HCT116 (cell line): ENCODE data around the gene MAPKAPK5. TPM values are rescaled to one million over a fixed set of nuclear protein-coding genes. Genes with fewer than 3 reads are reported as not detected.

Source experiments
- ATAC-seq: fragments of 200-7000 bp; cut with Tn5 transposase; 2 replicates; pipeline ENCODE4 v1.9.1; 2020; ENCODE audit warnings: mild to moderate bottlenecking, moderate library complexity
- BruUV-seq: library from RNA; stranded (reverse); fragments of 400-500 nt; replicated peaks from 2 replicates; lab custom pipeline; 2021; lab: Mats Ljungman, UMichigan
- CTCF ChIA-PET: fragments of 300-600 bp; sonication (Branson Sonifier 250); formaldehyde crosslinking; loops from one replicate; lab custom pipeline; 2021; ENCODE audit warnings: antibody characterized with exemption; lab: Charles Lee
- POLR2A ChIA-PET: fragments of 300-600, 350-600 bp; sonication (Branson Sonifier 250); formaldehyde crosslinking; loops from one replicate; lab custom pipeline; 2021; ENCODE audit warnings: antibody characterized with exemption; lab: Charles Lee
- RAD21 ChIA-PET, 2 experiments: fragments of 300-600 bp; sonication (Branson Sonifier 250); formaldehyde crosslinking; loops; one replicate each; lab custom pipeline; 2023; ENCODE audit warnings: low total read pairs in 2 of 2; ENCODE audit not compliant: uncharacterized antibody in 2 of 2, unreplicated experiment in 2 of 2, low non-redundant PET in 1 of 2; lab: Charles Lee
- DNase-seq: peaks from one replicate; pipeline ENCODE4 v3.0.0-alpha.2; 2010; ENCODE audit warnings: low read depth, low spot score
- H2AFZ ChIP-seq: fragments of 200-600 bp; shearing (Covaris generic), sonication (generic); 2 replicates; pipeline ENCODE4 v1.6.1; 2017; ENCODE audit warnings: low read depth, mixed run types, mixed read lengths, antibody characterized with exemption, low read length; ENCODE audit not compliant: poor library complexity, severe bottlenecking
- H3K27ac ChIP-seq: 2 replicates; pipeline ENCODE4 v1.5.1; 2012; ENCODE audit warnings: low read depth, low read length
- H3K27me3 ChIP-seq: fragments of 200-600 bp; sonication (generic); 2 replicates; pipeline ENCODE4 v1.6.1; 2016; ENCODE audit warnings: mixed run types, low read length, mixed read lengths; ENCODE audit not compliant: insufficient read depth
- H3K36me3 ChIP-seq, 2 experiments: fragments of 200-500 bp in 1 of 2; fragments of 200-600 bp in 1 of 2; sonication (Bioruptor generic) in 1 of 2; sonication (generic) in 1 of 2; 2 replicates each; pipeline versions ENCODE4 v1.5.1 to v1.6.1; 2014 to 2016; ENCODE audit warnings: low read length in 2 of 2, inconsistent platforms in 1 of 2, mixed read lengths in 1 of 2, mixed run types in 1 of 2; ENCODE audit not compliant: insufficient read depth in 2 of 2, control insufficient read depth in 1 of 2
- H3K4me1 ChIP-seq, 2 experiments: fragments of 200-600 bp in 1 of 2; sonication (generic) in 1 of 2; 2 replicates each; pipeline versions ENCODE4 v1.5.1 to v1.6.1; 2012 to 2017; ENCODE audit warnings: low read length in 2 of 2, inconsistent platforms in 1 of 2, mild to moderate bottlenecking in 1 of 2, mixed read lengths in 1 of 2, mixed run types in 1 of 2, moderate library complexity in 1 of 2; ENCODE audit not compliant: insufficient read depth in 2 of 2, control insufficient read depth in 1 of 2
- H3K4me2 ChIP-seq: fragments of 200-600 bp; sonication (generic); 2 replicates; pipeline ENCODE4 v1.6.1; 2017; ENCODE audit warnings: mixed run types, low read length, mixed read lengths
- H3K4me3 ChIP-seq, 2 experiments: fragments of 200-600 bp in 1 of 2; sonication (generic) in 1 of 2; replicated peaks in 1 of 2; 2 replicates each; pipeline ENCODE4 v1.5.1; 2011 to 2016; ENCODE audit warnings: low read length in 2 of 2, control low read depth in 1 of 2, low read depth in 1 of 2, mild to moderate bottlenecking in 1 of 2, mixed read lengths in 1 of 2, mixed run types in 1 of 2
- H3K79me2 ChIP-seq: fragments of 200-600 bp; sonication (generic); 2 replicates; pipeline ENCODE4 v1.6.1; 2017; ENCODE audit warnings: mild to moderate bottlenecking, mixed run types, low read length, moderate library complexity, mixed read lengths; ENCODE audit not compliant: insufficient read depth
- H3K9ac ChIP-seq: fragments of 200-600 bp; sonication (generic); 2 replicates; pipeline ENCODE4 v1.6.1; 2016; ENCODE audit warnings: low read length, mixed read lengths
- H3K9me2 ChIP-seq: fragments of 200-600 bp; sonication (generic), shearing (Covaris generic); 2 replicates; pipeline ENCODE4 v1.6.1; 2017; ENCODE audit warnings: mixed run types, mild to moderate bottlenecking, moderate library complexity; ENCODE audit not compliant: insufficient read depth
- H3K9me3 ChIP-seq, 2 experiments: fragments of 200-500 bp in 1 of 2; fragments of 200-600 bp in 1 of 2; sonication (Bioruptor generic) in 1 of 2; sonication (generic) in 1 of 2; 2 replicates each; pipeline ENCODE4 v1.6.1; 2014 to 2017; ENCODE audit warnings: low read length in 2 of 2, mixed read lengths in 2 of 2, inconsistent platforms in 1 of 2, low read depth in 1 of 2, mild to moderate bottlenecking in 1 of 2, mixed run types in 1 of 2, moderate library complexity in 1 of 2; ENCODE audit not compliant: control insufficient read depth in 1 of 2, insufficient read depth in 1 of 2
- H4K20me1 ChIP-seq: fragments of 200-600 bp; sonication (generic), shearing (Covaris generic); 2 replicates; pipeline ENCODE4 v1.6.1; 2017; ENCODE audit warnings: mixed run types, mild to moderate bottlenecking, moderate library complexity; ENCODE audit not compliant: insufficient read depth
- ATF3 ChIP-seq: IDR thresholded peaks from 2 replicates; pipeline ENCODE4 v1.6.1; 2012
- CBX3 ChIP-seq: IDR thresholded peaks from 2 replicates; pipeline ENCODE4 v1.6.1; 2012; ENCODE audit warnings: low read depth
- CTCF ChIP-seq, 3 experiments: fragments of 200-600 bp in 1 of 3; sonication (generic) in 1 of 3; IDR thresholded peaks in 2 of 3; conservative IDR thresholded peaks in 1 of 3; 2 replicates each; pipeline ENCODE4 v1.5.1; 2012 to 2017; ENCODE audit warnings: low read depth in 2 of 3, low read length in 2 of 3, antibody characterized with exemption in 1 of 3, borderline replicate concordance in 1 of 3, control low read depth in 1 of 3, mild to moderate bottlenecking in 1 of 3, mixed read lengths in 1 of 3, mixed run types in 1 of 3, moderate library complexity in 1 of 3; ENCODE audit not compliant: insufficient read depth in 1 of 3
- EGR1 ChIP-seq: IDR thresholded peaks from 2 replicates; pipeline ENCODE4 v1.6.1; 2012; ENCODE audit warnings: low read depth
- EZH2phosphoT487 ChIP-seq: fragments of 200-600 bp; IDR thresholded peaks from 2 replicates; pipeline ENCODE4 v1.6.1; 2018; ENCODE audit warnings: antibody characterized with exemption, borderline replicate concordance
- POLR2A ChIP-seq: IDR thresholded peaks from 2 replicates; pipeline ENCODE4 v1.7.0; 2011; ENCODE audit warnings: borderline replicate concordance; ENCODE audit not compliant: insufficient read depth, insufficient read length; ENCODE audit errors: extremely low read depth
- REST ChIP-seq: IDR thresholded peaks from 2 replicates; pipeline ENCODE4 v1.6.1; 2012; ENCODE audit warnings: low read depth
- SIN3A ChIP-seq: IDR thresholded peaks from 2 replicates; pipeline ENCODE4 v1.6.1; 2012; ENCODE audit warnings: low read depth
- SP1 ChIP-seq: IDR thresholded peaks from 2 replicates; pipeline ENCODE4 v1.6.1; 2012; ENCODE audit warnings: low read depth
- SRF ChIP-seq: IDR thresholded peaks from 2 replicates; pipeline ENCODE4 v1.6.1; 2012; ENCODE audit warnings: low read depth
- YY1 ChIP-seq: IDR thresholded peaks from 2 replicates; pipeline ENCODE4 v1.6.1; 2011; ENCODE audit warnings: low read length, low read depth, moderate library complexity, mild to moderate bottlenecking; ENCODE audit not compliant: insufficient replicate concordance; ENCODE audit errors: extremely low read depth
- ZBTB33 ChIP-seq: IDR thresholded peaks from 2 replicates; pipeline ENCODE4 v1.6.1; 2011; ENCODE audit warnings: mild to moderate bottlenecking, low read length, moderate library complexity; ENCODE audit not compliant: insufficient replicate concordance; ENCODE audit errors: extremely low read depth
- intact Hi-C: fragments of 100-400 bp; cut with micrococcal nuclease; formaldehyde crosslinking; loops from 2 replicates; pipeline ENCODE4 v1.10.0; 2022
- total RNA-seq: library from RNA; stranded (reverse); gene quantifications from one replicate; pipeline ENCODE4 v1.2.1, GENCODE V29; 2021; ENCODE audit not compliant: unreplicated experiment

Gene MAPKAPK5
- total RNA-seq, 1 experiment from 2014 or later: 57.9 TPM

- RAD21 ChIA-PET: no interaction called here
- Histone ChIP-seq H3K9me2 (no peaks in the 10 kb centered on the region), H4K20me1 (no peaks in the 10 kb centered on the region), H2AFZ (no peak overlapping the region), H3K4me3 (no peak overlapping the region), H3K27ac (no peak overlapping the region), H3K79me2 (no peaks in the 10 kb centered on the region), H3K9me3 (no peaks in the 10 kb centered on the region), H3K4me2 (no peak overlapping the region), H3K36me3 (peaks cover 22 to 45% of the 10 kb centered on the region in 2 experiments; a peak in 3 of 4 replicates), H3K9ac (no peak overlapping the region), H3K27me3 (no peaks in the 10 kb centered on the region), H3K4me1 (no peaks in the 10 kb centered on the region)
- ATAC-seq (no peak), DNase-seq (no peak)
- intact Hi-C loops: no loop called here
- CTCF ChIA-PET: no interaction called here
- POLR2A ChIA-PET: no interaction called here
- BruUV-seq: no TSS peak
- TF ChIP-seq YY1 (no peak), EGR1 (no peak), POLR2A (no peak), REST (no peak), ZBTB33 (no peak), CBX3 (no peak), SP1 (no peak), SIN3A (no peak), SRF (no peak), EZH2phosphoT487 (no peak), ATF3 (no peak), CTCF (IDR thresholded peaks at IDR 0.05 in 2 of 3, conservative IDR thresholded peaks at IDR 0.05 in 1 of 3; ENCODE audit: borderline replicate concordance in 1 of 3, insufficient read depth in 1 of 3, low read depth in 2 of 3, low read length in 2 of 3) (no peak)
Measured at GRCh38 chr12:111873113-111873512, 31.1 kb downstream of the MAPKAPK5 start.
